ENCODE results near the gene KSR2. TPM values are rescaled to one million over a fixed set of nuclear protein-coding genes. Genes with fewer than 3 reads are reported as not detected.

Gene KSR2
- total RNA-seq, 1 donor from 2014 or later: 0.25 TPM

DNA sequence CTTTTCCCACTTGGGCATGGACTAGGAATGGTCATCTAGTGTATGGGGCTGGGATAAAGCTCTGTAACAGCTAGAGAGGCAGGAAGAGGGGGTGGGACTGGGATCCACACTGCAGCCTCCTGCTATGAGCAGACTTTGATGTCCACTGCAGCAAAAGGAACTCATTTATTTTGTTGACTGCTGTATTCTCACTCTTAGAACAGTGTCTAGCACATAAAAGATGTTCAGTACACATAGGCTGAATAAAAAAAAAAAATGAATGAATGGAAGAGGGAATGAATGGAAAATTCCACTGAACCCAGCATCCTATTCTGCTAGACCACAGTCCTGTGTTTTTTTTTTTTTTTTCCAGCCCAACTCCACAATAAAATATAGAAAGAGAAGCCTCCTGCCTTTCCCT lies 501.2 kb downstream of the KSR2 start:
- H3K27ac ChIP-seq: no peak overlapping the region
- H3K27me3 ChIP-seq: no peaks in the 10 kb centered on the region
- no peaks in the 10 kb centered on the region for H3K9me3 ChIP-seq
- H3K4me3 ChIP-seq: no peak overlapping the region
- no peaks in the 10 kb centered on the region for H3K36me3 ChIP-seq
- DNase-seq (ENCODE audit: extremely low spot score in 2 of 2): no peak
- TF ChIP-seq POLR2A (IDR thresholded peaks at IDR 0.05) (no peak), POLR2AphosphoS5 (IDR thresholded peaks at IDR 0.05; ENCODE audit: insufficient read depth in 1 of 2, low read depth in 1 of 2) (no peak)
- TF ChIP-seq, protein P1, sequence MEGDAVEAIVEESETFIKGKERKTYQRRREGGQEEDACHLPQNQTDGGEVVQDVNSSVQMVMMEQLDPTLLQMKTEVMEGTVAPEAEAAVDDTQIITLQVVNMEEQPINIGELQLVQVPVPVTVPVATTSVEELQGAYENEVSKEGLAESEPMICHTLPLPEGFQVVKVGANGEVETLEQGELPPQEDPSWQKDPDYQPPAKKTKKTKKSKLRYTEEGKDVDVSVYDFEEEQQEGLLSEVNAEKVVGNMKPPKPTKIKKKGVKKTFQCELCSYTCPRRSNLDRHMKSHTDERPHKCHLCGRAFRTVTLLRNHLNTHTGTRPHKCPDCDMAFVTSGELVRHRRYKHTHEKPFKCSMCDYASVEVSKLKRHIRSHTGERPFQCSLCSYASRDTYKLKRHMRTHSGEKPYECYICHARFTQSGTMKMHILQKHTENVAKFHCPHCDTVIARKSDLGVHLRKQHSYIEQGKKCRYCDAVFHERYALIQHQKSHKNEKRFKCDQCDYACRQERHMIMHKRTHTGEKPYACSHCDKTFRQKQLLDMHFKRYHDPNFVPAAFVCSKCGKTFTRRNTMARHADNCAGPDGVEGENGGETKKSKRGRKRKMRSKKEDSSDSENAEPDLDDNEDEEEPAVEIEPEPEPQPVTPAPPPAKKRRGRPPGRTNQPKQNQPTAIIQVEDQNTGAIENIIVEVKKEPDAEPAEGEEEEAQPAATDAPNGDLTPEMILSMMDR (IDR thresholded peaks at IDR 0.05): no peak
- no peaks in the 10 kb centered on the region for H3K4me1 ChIP-seq
- intact Hi-C loops (cut with DNase I): no loop called here

DNA sequence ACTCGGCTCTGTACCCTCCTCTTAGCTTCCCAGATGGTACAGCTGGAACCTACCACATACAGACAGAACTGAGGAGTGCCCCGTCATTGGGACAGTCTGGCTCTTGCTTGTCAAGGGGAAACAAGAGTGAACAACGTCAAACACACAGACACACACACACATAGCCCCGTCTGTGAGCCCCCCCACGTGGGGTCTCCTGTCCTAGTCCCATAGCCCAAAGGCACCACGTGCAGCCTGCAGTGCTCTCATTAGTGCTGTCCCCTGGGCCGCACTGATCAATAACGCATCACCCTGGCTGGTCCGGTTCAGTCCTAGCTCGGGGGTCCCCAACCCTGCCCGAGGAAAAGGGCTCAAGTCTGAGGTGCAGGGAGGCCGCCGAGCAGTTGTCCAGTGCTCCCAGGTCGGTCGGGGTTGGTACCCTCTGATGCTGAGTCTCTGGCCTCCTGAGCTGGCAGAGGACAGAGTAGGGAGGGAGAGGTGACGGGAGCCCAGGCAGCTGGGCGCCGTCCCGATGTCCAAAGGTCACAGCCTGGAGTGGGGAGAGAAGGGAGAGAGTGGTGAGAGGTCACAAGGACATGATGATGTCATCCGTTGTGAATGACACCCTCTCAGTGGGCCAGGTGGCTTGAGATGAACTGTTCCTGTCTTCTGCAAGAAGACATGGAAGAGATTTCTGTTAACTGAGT lies 502.0 kb downstream of the KSR2 start:
- Histone ChIP-seq H3K27me3 (no peaks in the 10 kb centered on the region), H3K4me1 (no peaks in the 10 kb centered on the region), H3K27ac (no peak overlapping the region), H3K36me3 (no peaks in the 10 kb centered on the region), H3K9me3 (no peaks in the 10 kb centered on the region), H3K4me3 (no peak overlapping the region)
- intact Hi-C loops (cut with DNase I): no loop called here
- TF ChIP-seq, protein P1 (IDR thresholded peaks at IDR 0.05): no peak
- no peak for TF ChIP-seq POLR2AphosphoS5 (IDR thresholded peaks at IDR 0.05; ENCODE audit: insufficient read depth in 1 of 2, low read depth in 1 of 2)
- TF ChIP-seq POLR2A (IDR thresholded peaks at IDR 0.05): no peak
- DNase-seq (ENCODE audit: extremely low spot score in 2 of 2): no peak

DNA sequence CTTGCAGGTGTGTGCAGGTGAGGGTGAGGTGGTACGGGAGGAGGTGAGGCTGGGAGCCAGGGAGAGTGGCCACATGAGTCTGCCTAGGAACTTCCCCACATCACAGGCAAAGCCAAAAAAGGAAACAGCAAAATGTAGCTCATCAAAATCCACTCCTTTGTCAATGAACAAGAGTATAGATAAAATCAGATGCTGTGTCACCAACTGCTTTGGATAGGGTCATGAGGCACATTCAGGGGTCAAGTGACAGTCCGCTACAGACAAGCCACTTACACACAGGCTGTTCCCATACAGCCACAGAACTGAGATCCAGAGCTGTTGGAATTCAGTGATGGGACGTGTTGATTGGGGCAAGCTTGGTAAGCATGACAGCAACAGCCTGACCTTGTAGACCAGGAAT lies 507.1 kb downstream of the KSR2 start:
- no peaks in the 10 kb centered on the region for H3K36me3 ChIP-seq
- no peaks in the 10 kb centered on the region for H3K9me3 ChIP-seq
- H3K4me3 ChIP-seq: no peak overlapping the region
- TF ChIP-seq POLR2AphosphoS5 (IDR thresholded peaks at IDR 0.05; ENCODE audit: insufficient read depth in 1 of 2, low read depth in 1 of 2) (no peak), POLR2A (IDR thresholded peaks at IDR 0.05) (no peak)
- intact Hi-C loops (cut with DNase I): no loop called here
- no peaks in the 10 kb centered on the region for H3K4me1 ChIP-seq
- DNase-seq (ENCODE audit: extremely low spot score in 2 of 2): no peak
- H3K27ac ChIP-seq: no peak overlapping the region
- H3K27me3 ChIP-seq: no peaks in the 10 kb centered on the region

DNA sequence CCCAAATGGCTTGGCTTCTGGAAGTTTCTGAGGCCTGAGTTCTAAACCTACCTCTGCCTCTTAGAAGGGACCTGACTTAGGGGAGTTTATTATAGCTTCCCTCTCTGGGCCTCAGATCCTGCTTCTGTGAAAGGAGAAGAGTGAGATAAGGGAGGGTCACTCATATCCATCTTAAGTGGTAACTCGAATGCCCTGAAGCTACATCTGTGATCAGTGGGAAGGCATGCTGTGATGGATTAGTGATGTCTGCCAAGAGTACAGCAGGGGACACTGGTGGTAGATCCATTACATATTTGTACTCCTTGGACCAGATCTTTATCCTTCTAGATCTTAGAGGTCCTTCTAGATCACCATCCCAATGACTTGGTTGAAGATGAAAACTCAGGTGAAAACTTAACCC lies 509.6 kb downstream of the KSR2 start:
- Histone ChIP-seq H3K27me3 (no peaks in the 10 kb centered on the region), H3K4me1 (no peaks in the 10 kb centered on the region), H3K4me3 (no peak overlapping the region), H3K9me3 (no peaks in the 10 kb centered on the region), H3K36me3 (no peaks in the 10 kb centered on the region), H3K27ac (no peak overlapping the region)
- intact Hi-C loops (cut with DNase I): no loop called here
- DNase-seq (ENCODE audit: extremely low spot score in 2 of 2): no peak
- TF ChIP-seq, protein P1 (IDR thresholded peaks at IDR 0.05): no peak
- TF ChIP-seq POLR2AphosphoS5 (IDR thresholded peaks at IDR 0.05; ENCODE audit: insufficient read depth in 1 of 2, low read depth in 1 of 2): no peak
- no peak for TF ChIP-seq POLR2A (IDR thresholded peaks at IDR 0.05)

DNA sequence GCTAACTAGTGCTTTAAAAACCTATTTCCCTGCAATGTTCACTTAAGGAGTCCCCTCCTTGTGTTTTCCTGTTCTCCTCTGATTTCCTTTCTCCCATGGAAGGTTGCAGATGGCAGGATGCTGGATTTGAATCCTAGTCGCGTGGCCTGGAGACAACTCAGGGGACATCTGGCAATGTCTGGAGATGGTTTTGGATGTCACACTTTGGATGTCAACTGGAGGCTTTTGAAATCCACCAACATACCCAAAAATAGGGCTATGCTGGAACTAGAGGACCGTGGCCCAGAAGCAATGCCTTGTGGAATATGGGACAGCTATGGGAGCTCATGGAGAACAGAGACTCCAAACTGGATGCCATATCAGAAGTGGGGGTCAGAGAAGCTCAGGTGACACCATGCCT lies 511.6 kb downstream of the KSR2 start:
- Histone ChIP-seq H3K36me3 (no peaks in the 10 kb centered on the region), H3K4me3 (no peak overlapping the region), H3K27me3 (no peaks in the 10 kb centered on the region), H3K27ac (no peak overlapping the region), H3K4me1 (no peaks in the 10 kb centered on the region), H3K9me3 (no peaks in the 10 kb centered on the region)
- intact Hi-C loops (cut with DNase I): no loop called here
- TF ChIP-seq POLR2A (IDR thresholded peaks at IDR 0.05) (no peak), POLR2AphosphoS5 (IDR thresholded peaks at IDR 0.05; ENCODE audit: insufficient read depth in 1 of 2, low read depth in 1 of 2) (no peak)
- TF ChIP-seq, protein P1 (IDR thresholded peaks at IDR 0.05): no peak
- DNase-seq (ENCODE audit: extremely low spot score in 2 of 2): no peak
